Spleen (tissue), 11 donors: ENCODE measurements around the gene KRTAP4-7. TPM values are rescaled to one million over a fixed set of nuclear protein-coding genes. Genes with fewer than 3 reads are reported as not detected.
"Not testable (repeated sequence)": the region's sequence is repeated elsewhere in the genome, so short reads cannot be mapped to it uniquely, and the experiment has no call there.

Experiments
- DNase-seq: peaks from one replicate; pipeline ENCODE4 v3.0.0-alpha.2; 2020
- H3K27ac ChIP-seq, 8 donors: fragments of 200-600 bp; sonication (generic) in 7 of 8; 1 replicate in 4 of 8; 2 replicates in 4 of 8; pipeline versions ENCODE4 v1.5.0 to v1.8.0; 2016 to 2021; ENCODE audit warnings: inconsistent platforms in 4 of 8, mild to moderate bottlenecking in 4 of 8, moderate library complexity in 1 of 8
- H3K27me3 ChIP-seq, 7 donors: fragments of 200-600 bp; sonication (generic) in 6 of 7; replicated peaks in 1 of 7; 1 replicate in 4 of 7; 2 replicates in 3 of 7; pipeline versions ENCODE4 v1.5.0 to v1.8.0; 2016 to 2021; ENCODE audit warnings: inconsistent platforms in 3 of 7, mild to moderate bottlenecking in 1 of 7
- H3K36me3 ChIP-seq, 6 donors: fragments of 200-600 bp; sonication (generic) in 5 of 6; 1 replicate in 4 of 6; 2 replicates in 2 of 6; pipeline versions ENCODE4 v1.5.0 to v1.8.0; 2016 to 2021; ENCODE audit warnings: inconsistent platforms in 2 of 6
- H3K4me1 ChIP-seq, 6 donors: fragments of 200-600 bp; sonication (generic) in 5 of 6; 1 replicate in 3 of 6; 2 replicates in 3 of 6; pipeline versions ENCODE4 v1.5.0 to v1.8.0; 2016 to 2021; ENCODE audit warnings: inconsistent platforms in 3 of 6
- H3K4me3 ChIP-seq, 8 donors: fragments of 200-600 bp; sonication (generic) in 7 of 8; 1 replicate in 4 of 8; 2 replicates in 4 of 8; pipeline versions ENCODE4 v1.5.0 to v1.8.0; 2016 to 2021; ENCODE audit warnings: inconsistent platforms in 4 of 8, mild to moderate bottlenecking in 4 of 8, moderate library complexity in 2 of 8
- H3K9me3 ChIP-seq, 8 donors: fragments of 200-600 bp; sonication (generic) in 7 of 8; 1 replicate in 4 of 8; 2 replicates in 4 of 8; pipeline versions ENCODE4 v1.5.0 to v1.8.0; 2016 to 2021; ENCODE audit warnings: inconsistent platforms in 4 of 8
- CTCF ChIP-seq, 11 experiments: fragments of 200-600 bp in 7 of 11; fragments of 450-650 bp in 4 of 11; sonication (generic) in 4 of 11; IDR thresholded peaks in 8 of 11; conservative IDR thresholded peaks in 3 of 11; 1 replicate in 7 of 11; 2 replicates in 4 of 11; pipeline versions ENCODE4 v1.4.0 to v1.8.0; 2016 to 2021; ENCODE audit warnings: antibody characterized with exemption in 11 of 11, inconsistent platforms in 4 of 11, mild to moderate bottlenecking in 1 of 11
- POLR2A ChIP-seq, 3 donors: fragments of 450-650 bp; IDR thresholded peaks; one replicate each; pipeline ENCODE4 v1.5.1; 2017; ENCODE audit warnings: antibody characterized with exemption in 3 of 3, mild to moderate bottlenecking in 1 of 3
- POLR2AphosphoS5 ChIP-seq, 3 donors: sonication (generic); formaldehyde crosslinking; IDR thresholded peaks; one replicate each; pipeline ENCODE4 v1.5.1; 2017; ENCODE audit warnings: antibody characterized with exemption in 3 of 3
- WGBS, 5 donors: extraction: QIAGEN DNeasy Blood & Tissue Kit in 3 of 5; methylation state at CpG; one replicate each; pipeline versions ENCODE4 v1.1.5 to v1.1.7; 2013 to 2018; 5-methylcytosine and 5-hydroxymethylcytosine counted together
- intact Hi-C: fragments of 100-400 bp; cut with DNase I; formaldehyde crosslinking; loops from one replicate; pipeline ENCODE4 v1.15.0; 2023; ENCODE audit warnings: low total_unique reads
- polyA plus RNA-seq, 3 donors: library from polyadenylated mRNA; stranded (reverse); fragments of 200-250 nt; gene quantifications; one replicate each; pipeline ENCODE4 v1.2.1, GENCODE V29; 2013
- total RNA-seq, 7 donors: library from RNA; depleted of rRNA in 3 of 7; stranded (reverse); fragments of >200 nt in 3 of 7; fragmentation: NEBNext Ultra II Directional in 4 of 7; extraction: Animal tissue kit (Norgen Biotek cat#: 25700) in 4 of 7; gene quantifications; one replicate each; pipeline versions ENCODE4 v1.1.0 to v1.2.1, GENCODE V29; 2016 to 2021
- donor health status: healthy with polysubstance abuse.
- donor health status: DM: no; HTN: no; CAD: no; lungs with moderate emphysema.
- donor health status: DM: no; HTN: no; CAD: no.
- donor health status: Bipolar disorder and iron deficiency.
- donor health status: healthy.
- donor health status: DM: no; HTN: no; CAD: no.
- donor health status: DM: yes; HTN: yes; CAD: no.

The KRTAP4-7 gene
- total and polyA plus RNA-seq, 10 donors = not detected

DNA sequence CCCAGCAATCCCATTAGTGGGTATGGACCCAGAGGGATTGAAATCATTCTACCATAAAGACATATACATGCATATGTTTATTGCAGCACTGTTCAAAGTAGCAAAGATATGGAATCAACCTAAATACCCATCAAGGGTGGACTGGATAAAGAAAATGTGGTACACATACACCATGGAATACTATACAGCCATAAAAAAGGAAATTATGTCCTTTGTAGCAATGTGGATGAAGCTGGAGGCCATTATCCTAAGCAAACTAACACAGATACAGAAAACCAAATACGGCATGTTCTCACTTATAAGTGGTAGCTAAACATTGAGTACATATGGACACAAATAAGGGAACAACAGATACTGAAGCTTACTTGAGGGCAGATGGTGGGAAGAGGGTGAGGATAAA is 26.4 kb upstream of the KRTAP4-7 start:
- 90 to 100% (median 95%) methylated on average over 1 of the region's 1 CpG for WGBS, 5 donors
- H3K27ac ChIP-seq = no peak overlapping the region
- no peaks in the 10 kb centered on the region for H3K4me1 ChIP-seq
- intact Hi-C loops = no loop called here
- H3K27me3 ChIP-seq = peaks cover 0 to 56% (median 7%) of the 10 kb centered on the region in 7 donors
- DNase-seq = no peak
- H3K4me3 ChIP-seq = no peak overlapping the region
- TF ChIP-seq POLR2A (IDR thresholded peaks at IDR 0.05) (no peak), CTCF (IDR thresholded peaks at IDR 0.05 in 8 of 11, conservative IDR thresholded peaks at IDR 0.05 in 3 of 11) (no peak), POLR2AphosphoS5 (IDR thresholded peaks at IDR 0.05) (no peak)
- peaks cover 0 to 10% (median 3%) of the 10 kb centered on the region in 8 donors for H3K9me3 ChIP-seq
- H3K36me3 ChIP-seq = no peaks in the 10 kb centered on the region

- no peak for DNase-seq
- Histone ChIP-seq H3K27ac (no peak overlapping the region), H3K4me3 (no peak overlapping the region), H3K36me3 (no peaks in the 10 kb centered on the region), H3K27me3 (peaks cover 0 to 56% (median 7%) of the 10 kb centered on the region in 7 donors), H3K4me1 (no peaks in the 10 kb centered on the region), H3K9me3 (peaks cover 0 to 10% (median 3%) of the 10 kb centered on the region in 8 donors)
- TF ChIP-seq POLR2AphosphoS5 (IDR thresholded peaks at IDR 0.05) (no peak), CTCF (IDR thresholded peaks at IDR 0.05 in 8 of 11, conservative IDR thresholded peaks at IDR 0.05 in 3 of 11) (no peak), POLR2A (IDR thresholded peaks at IDR 0.05) (no peak)
- intact Hi-C loops = no loop called here
- WGBS, 5 donors = 90 to 94% (median 92%) methylated on average over 5 of the region's 5 CpGs
Observed at GRCh38 chr17:41058741-41059140, 25.2 kb upstream of the KRTAP4-7 start.

DNA sequence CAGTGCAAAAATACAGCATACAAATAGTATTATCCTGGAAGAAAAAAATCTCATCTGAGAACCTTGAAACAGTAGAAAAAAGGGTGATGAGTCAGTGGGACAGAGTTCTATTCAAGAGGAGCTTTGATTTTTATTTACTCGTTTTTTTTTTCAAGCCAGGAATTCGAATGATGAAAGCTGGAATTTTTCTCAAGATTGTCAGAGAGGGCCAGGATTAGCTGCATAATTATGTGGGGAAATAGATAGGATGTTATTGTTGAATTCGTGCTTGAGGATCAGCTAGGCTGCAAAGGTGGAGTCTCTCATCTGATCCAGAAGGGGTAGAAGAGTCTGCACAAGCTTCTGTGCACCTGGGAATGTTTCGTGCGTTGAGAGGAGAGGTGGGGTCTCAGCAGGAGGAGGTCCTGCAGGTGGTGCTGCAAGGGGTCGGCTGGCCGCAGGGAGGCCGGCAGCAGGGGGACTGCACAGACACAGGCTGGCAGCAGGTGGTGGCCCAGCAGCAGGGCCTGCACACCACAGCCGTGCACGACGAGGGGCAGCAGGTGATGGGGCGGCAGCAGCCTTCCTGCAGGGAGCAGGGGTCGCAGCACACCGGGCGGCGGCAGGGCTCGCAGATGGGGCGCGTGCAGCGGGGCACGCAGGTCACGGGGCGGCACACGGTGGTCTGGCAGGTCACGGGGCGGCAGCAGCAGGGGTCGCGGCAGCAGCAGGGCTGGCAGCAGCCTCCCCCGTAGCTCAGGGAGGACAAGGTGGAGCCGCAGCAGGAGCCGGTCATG is 24.5 kb upstream of the KRTAP4-7 start:
- H3K36me3 ChIP-seq, H3K27ac ChIP-seq, H3K9me3 ChIP-seq, H3K4me1 ChIP-seq, H3K4me3 ChIP-seq, DNase-seq, intact Hi-C loops: not testable (repeated sequence)
- peaks cover 0 to 48% (median 7%) of the 10 kb centered on the region in 7 donors for H3K27me3 ChIP-seq
- WGBS, 5 donors = 34 to 54% (median 42%) methylated on average over 8 to 13 of the region's 31 CpGs

DNA sequence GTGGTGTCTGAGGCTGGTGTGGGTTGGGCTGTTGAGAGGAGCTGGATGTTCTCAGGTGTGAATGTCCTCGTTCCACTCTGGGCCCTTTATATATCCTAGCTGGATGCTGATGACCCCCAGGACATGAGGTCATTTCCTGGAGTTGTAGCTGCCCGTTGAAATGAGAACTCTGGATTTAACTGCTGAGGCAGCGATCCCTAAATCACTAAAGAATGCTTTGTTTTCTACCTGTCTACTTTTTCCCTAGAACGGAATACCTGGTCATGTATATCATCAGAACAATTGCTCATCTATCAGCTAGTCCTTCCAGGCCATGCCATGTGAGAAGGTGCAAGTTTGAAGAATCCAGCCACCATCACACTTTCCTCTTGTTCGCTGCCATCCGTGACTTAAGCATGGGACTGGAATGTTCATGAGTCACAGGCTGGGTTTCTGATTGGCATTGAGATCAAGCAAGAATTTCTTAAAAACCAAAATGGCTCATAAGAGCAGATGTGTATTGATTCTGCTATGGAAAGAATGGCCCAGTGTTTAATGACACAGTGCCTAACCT is 23.8 kb upstream of the KRTAP4-7 start, which contains the start of gene KRTAP2-3:
Gene KRTAP2-3, minus strand, starts transcription at position 63 of the 553 bp plus-strand sequence. CDS start 64 bp downstream, outside the sequence.
- intact Hi-C loops = no loop called here
- DNase-seq = no peak
- TF ChIP-seq POLR2A (IDR thresholded peaks at IDR 0.05) (no peak), CTCF (IDR thresholded peaks at IDR 0.05 in 8 of 11, conservative IDR thresholded peaks at IDR 0.05 in 3 of 11) (no peak), POLR2AphosphoS5 (IDR thresholded peaks at IDR 0.05) (no peak)
- H3K4me1 ChIP-seq = no peaks in the 10 kb centered on the region
- H3K4me3 ChIP-seq = no peak within 1 kb of the TSS
- no peaks in the 10 kb centered on the region for H3K36me3 ChIP-seq
- H3K9me3 ChIP-seq = peaks cover 0 to 10% (median 3%) of the 10 kb centered on the region in 8 donors
- peaks cover 0 to 47% (median 7%) of the 10 kb centered on the region in 7 donors for H3K27me3 ChIP-seq
- H3K27ac ChIP-seq = no peak within 1 kb of the TSS
- 66 to 74% (median 69%) methylated on average over 5 to 6 of the region's 6 CpGs for WGBS, 5 donors
